Mucosa of rectum (tissue), 2 donors: Measurements from ENCODE around the gene RABL2B.

Source experiments
- H3K27ac ChIP-seq, 2 donors: one replicate each; pipeline ENCODE4 v1.7.0; 2013; ENCODE audit warnings: inconsistent platforms in 2 of 2, low read depth in 2 of 2, low read length in 2 of 2
- H3K27me3 ChIP-seq, 2 donors: one replicate each; pipeline ENCODE4 v1.7.0; 2013; ENCODE audit warnings: low read length in 2 of 2; ENCODE audit not compliant: control insufficient read depth in 2 of 2, insufficient read depth in 2 of 2
- H3K36me3 ChIP-seq, 2 donors: one replicate each; pipeline ENCODE4 v1.7.0; 2013; ENCODE audit warnings: low read length in 2 of 2; ENCODE audit not compliant: control insufficient read depth in 2 of 2, insufficient read depth in 2 of 2
- H3K4me1 ChIP-seq, 2 donors: one replicate each; pipeline ENCODE4 v1.7.0; 2013; ENCODE audit warnings: low read length in 2 of 2, mild to moderate bottlenecking in 1 of 2; ENCODE audit not compliant: control insufficient read depth in 2 of 2, insufficient read depth in 2 of 2
- H3K4me3 ChIP-seq, 2 donors: one replicate each; pipeline ENCODE4 v1.7.0; 2013; ENCODE audit warnings: low read length in 2 of 2
- H3K9ac ChIP-seq, 2 donors: one replicate each; pipeline ENCODE4 v1.7.0; 2013; ENCODE audit warnings: low read length in 2 of 2, low read depth in 1 of 2, mild to moderate bottlenecking in 1 of 2
- H3K9me3 ChIP-seq, 2 donors: one replicate each; pipeline ENCODE4 v1.7.0; 2013; ENCODE audit warnings: low read length in 2 of 2; ENCODE audit not compliant: control insufficient read depth in 2 of 2
- donor health status: healthy.
- donor health status: Normal muscosa, but diverticular disease.

The RABL2B gene

DNA sequence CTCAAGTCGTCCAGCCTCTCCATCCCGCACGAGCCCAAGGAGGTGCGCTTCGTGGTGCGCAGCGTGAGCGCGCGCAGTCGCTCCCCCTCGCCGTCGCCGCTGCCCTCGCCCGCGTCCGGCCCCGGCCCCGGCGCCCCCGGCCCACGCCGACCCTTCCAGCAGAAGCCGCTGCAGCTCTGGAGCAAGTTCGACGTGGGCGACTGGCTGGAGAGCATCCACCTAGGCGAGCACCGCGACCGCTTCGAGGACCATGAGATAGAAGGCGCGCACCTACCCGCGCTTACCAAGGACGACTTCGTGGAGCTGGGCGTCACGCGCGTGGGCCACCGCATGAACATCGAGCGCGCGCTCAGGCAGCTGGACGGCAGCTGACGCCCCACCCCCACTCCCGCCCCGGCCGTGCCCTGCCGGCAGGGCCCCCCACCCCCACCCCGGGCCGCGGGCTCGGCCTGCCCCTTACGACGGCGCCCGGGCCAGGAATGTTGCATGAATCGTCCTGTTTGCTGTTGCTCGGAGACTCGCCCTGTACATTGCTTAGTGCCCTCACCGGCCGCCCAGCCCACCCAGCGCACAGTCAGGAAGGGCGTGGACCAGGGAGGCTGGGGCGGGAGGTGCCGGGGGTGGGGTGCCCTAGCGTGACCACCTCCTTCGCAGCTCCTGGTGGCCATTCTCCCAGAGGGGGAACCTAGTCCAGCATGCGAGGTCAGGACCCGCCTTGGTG lies 52.3 kb downstream of the RABL2B start:
- Histone ChIP-seq H3K9me3 (no peaks in the 10 kb centered on the region), H3K36me3 (no peaks in the 10 kb centered on the region), H3K4me3 (no peak overlapping the region), H3K27ac (no peak overlapping the region), H3K27me3 (peaks cover 0 to 3% of the 10 kb centered on the region in 2 donors), H3K4me1 (peaks cover 0 to 5% of the 10 kb centered on the region in 2 donors), H3K9ac (no peak overlapping the region)

GRCh38 chr22:50730013-50730891 lies 53.2 kb downstream of the RABL2B start:
- H3K9me3 ChIP-seq: no peaks in the 10 kb centered on the region
- H3K27me3 ChIP-seq: peaks cover 0 to 3% of the 10 kb centered on the region in 2 donors
- H3K9ac ChIP-seq: no peak overlapping the region
- H3K36me3 ChIP-seq: no peaks in the 10 kb centered on the region
- no peak overlapping the region for H3K4me3 ChIP-seq
- peaks cover 0 to 5% of the 10 kb centered on the region in 2 donors for H3K4me1 ChIP-seq
- no peak overlapping the region for H3K27ac ChIP-seq

GRCh38 chr22:50729391-50730012 lies 53.9 kb downstream of the RABL2B start:
- H3K27ac ChIP-seq: no peak overlapping the region
- no peak overlapping the region for H3K4me3 ChIP-seq
- H3K9me3 ChIP-seq: no peaks in the 10 kb centered on the region
- H3K36me3 ChIP-seq: no peaks in the 10 kb centered on the region
- peaks cover 0 to 5% of the 10 kb centered on the region in 2 donors for H3K4me1 ChIP-seq
- peaks cover 0 to 3% of the 10 kb centered on the region in 2 donors for H3K27me3 ChIP-seq
- H3K9ac ChIP-seq: no peak overlapping the region

DNA sequence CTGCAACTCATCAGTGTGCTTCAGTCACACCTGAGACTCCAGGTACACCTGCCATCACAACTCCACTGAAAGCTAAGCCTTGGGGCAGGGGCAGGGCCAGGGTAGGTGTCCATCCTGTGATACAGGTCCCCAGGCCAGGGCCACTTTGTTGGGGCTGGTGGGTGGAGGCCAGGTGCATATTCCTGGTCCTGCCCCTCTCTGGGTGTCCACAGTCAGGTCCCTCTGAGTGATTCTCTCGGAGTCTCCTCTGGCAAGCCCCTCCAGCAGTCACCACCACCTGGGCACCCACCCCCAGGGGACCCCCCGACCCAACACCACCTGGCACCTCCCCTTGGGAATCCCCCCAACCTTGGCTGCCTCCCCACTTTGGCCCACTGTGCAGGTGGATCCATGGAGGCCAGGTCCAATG lies 54.9 kb downstream of the RABL2B start:
- Histone ChIP-seq H3K27me3 (no peaks in the 10 kb centered on the region), H3K27ac (no peak overlapping the region), H3K4me3 (no peak overlapping the region), H3K4me1 (peaks cover 0 to 5% of the 10 kb centered on the region in 2 donors), H3K9ac (no peak overlapping the region), H3K36me3 (no peaks in the 10 kb centered on the region), H3K9me3 (no peaks in the 10 kb centered on the region)

DNA sequence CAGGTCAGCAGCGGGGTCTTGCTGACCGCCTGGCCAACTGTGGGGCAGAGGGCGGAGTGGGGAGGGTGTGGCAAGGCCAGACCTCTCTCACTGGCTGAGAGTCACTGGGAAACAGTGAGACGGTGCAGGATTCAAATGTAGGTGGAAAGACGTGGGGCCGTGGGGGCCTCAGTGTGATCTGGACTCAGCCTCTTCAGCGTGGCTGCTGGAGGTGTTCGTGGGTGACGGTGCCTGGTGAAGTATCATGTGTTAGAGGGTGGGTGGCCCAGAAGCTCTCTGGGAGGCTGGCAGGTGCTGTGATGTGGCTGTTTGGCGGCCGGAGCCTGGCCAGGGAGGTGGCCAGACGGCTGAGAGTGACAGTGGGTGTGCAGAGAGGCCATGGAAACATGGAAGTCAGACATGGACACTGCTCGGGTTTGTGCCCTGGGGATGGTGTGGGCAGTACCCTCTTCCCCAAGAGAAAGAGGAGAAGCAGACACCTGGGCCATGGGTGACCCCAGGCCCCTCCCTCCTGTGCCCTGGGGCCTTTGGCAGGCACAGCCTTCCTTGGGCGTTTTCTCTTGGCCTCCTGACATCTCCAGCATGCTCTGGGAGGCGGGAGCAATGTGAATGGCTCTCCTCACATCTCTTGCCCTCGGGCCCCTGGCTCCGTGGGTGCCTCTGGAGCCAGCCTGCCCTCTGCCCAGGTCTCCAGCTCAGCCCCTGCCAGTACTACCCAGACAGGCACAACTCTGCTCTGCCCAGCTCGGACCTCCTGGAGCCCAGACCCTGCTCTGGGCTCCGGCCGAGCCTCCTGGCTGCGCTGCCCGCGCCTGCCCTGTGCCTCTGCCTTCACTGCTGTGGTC lies 55.5 kb downstream of the RABL2B start:
- peaks cover 0 to 5% of the 10 kb centered on the region in 2 donors for H3K4me1 ChIP-seq
- no peak overlapping the region for H3K4me3 ChIP-seq
- H3K27ac ChIP-seq: no peak overlapping the region
- no peaks in the 10 kb centered on the region for H3K27me3 ChIP-seq
- H3K36me3 ChIP-seq: no peaks in the 10 kb centered on the region
- no peaks in the 10 kb centered on the region for H3K9me3 ChIP-seq
- H3K9ac ChIP-seq: no peak overlapping the region

- no peaks in the 10 kb centered on the region for H3K27me3 ChIP-seq
- no peaks in the 10 kb centered on the region for H3K36me3 ChIP-seq
- no peaks in the 10 kb centered on the region for H3K4me1 ChIP-seq
- no peak overlapping the region for H3K27ac ChIP-seq
- H3K4me3 ChIP-seq: no peak overlapping the region
- H3K9ac ChIP-seq: no peak overlapping the region
- no peaks in the 10 kb centered on the region for H3K9me3 ChIP-seq
Measured at GRCh38 chr22:50726643-50727340, 56.6 kb downstream of the RABL2B start.

DNA sequence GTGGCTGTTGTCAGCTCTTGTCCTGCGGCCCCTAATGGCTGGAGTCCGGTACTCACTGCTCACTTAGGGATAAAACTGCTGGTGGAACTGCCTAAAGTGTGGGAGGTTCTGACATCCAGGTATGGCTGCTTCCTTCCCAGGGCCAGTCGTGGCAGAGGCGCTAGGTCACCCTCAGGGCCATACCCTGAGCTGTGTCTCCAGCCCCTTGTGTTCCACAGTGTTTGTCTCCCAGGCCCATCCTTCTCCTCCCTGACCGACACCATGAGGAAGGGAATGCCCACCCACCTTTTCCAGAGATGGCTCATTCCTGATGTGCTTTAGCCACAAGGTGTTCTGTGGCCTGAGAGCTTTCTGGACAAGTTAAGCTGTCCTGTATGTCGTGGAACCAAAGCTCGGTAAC lies 57.8 kb downstream of the RABL2B start:
- Histone ChIP-seq H3K36me3 (no peaks in the 10 kb centered on the region), H3K9me3 (no peaks in the 10 kb centered on the region), H3K4me3 (no peak overlapping the region), H3K4me1 (no peaks in the 10 kb centered on the region), H3K9ac (no peak overlapping the region), H3K27me3 (no peaks in the 10 kb centered on the region), H3K27ac (no peak overlapping the region)

DNA sequence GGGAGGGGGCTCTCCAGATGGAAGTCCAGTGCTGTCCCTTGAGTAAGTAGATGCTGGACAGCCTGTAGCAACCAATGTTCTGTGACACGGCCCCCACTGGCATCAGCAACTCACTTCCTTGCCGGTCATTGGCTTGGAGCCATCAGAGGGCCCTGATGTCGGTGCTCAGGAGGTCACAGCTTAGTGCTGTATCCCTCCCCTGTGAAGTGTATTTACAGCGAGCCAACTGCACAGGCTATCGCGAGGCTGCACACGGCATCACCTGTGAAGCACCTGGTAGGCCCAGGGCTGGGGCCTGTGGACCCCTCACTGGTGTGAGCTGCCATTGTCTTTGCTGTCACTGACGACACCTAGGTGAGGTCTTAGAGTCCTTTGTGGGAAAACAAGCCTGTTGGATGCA lies 58.8 kb downstream of the RABL2B start:
- H3K9ac ChIP-seq: no peak overlapping the region
- no peaks in the 10 kb centered on the region for H3K27me3 ChIP-seq
- H3K36me3 ChIP-seq: no peaks in the 10 kb centered on the region
- no peaks in the 10 kb centered on the region for H3K9me3 ChIP-seq
- no peak overlapping the region for H3K27ac ChIP-seq
- H3K4me1 ChIP-seq: no peaks in the 10 kb centered on the region
- H3K4me3 ChIP-seq: no peak overlapping the region

DNA sequence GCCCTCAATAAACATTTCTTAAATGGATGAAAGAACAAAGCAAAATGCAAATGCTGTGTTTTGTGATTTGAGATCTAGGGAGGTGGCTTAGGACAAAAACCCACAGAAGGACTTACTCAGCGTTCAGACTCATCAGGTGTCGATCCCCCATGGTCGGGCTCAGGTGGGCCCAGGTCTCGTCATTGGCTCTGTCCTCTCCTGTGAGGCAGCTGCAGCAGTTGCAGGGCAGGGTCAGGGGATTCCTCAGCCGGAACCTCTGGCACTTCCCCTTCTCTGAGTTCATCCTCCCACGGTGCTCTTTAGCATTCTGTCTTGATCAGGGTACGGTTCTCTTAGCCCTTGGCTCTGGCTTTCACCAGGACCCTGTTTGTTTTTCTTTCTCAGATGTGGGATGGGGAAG lies 59.4 kb downstream of the RABL2B start:
- H3K27me3 ChIP-seq: peaks cover 0 to 3% of the 10 kb centered on the region in 2 donors
- no peaks in the 10 kb centered on the region for H3K36me3 ChIP-seq
- no peak overlapping the region for H3K9ac ChIP-seq
- no peaks in the 10 kb centered on the region for H3K4me1 ChIP-seq
- no peak overlapping the region for H3K4me3 ChIP-seq
- no peaks in the 10 kb centered on the region for H3K9me3 ChIP-seq
- H3K27ac ChIP-seq: no peak overlapping the region
